Natural killer cell (primary cell): ENCODE results near the gene TMEM14C. TPM values are rescaled to one million over a fixed set of nuclear protein-coding genes. Genes with fewer than 3 reads are reported as not detected.

Experiments
- ATAC-seq, 3 donors: fragments of 150-1000 bp in 2 of 3; fragments of 200-7000 bp in 1 of 3; cut with Tn5 transposase; 1 replicate in 1 of 3; 2 replicates in 2 of 3; pipeline ENCODE4 v1.10.0; 2021; ENCODE audit warnings: mild to moderate bottlenecking in 2 of 3, moderate library complexity in 2 of 3
- DNase-seq, 2 donors: peaks; one replicate each; pipeline versions ENCODE4 v3.0.0 to v3.0.0-alpha.2; 2013 to 2021; ENCODE audit warnings: mixed read lengths in 1 of 2
- H3K27ac ChIP-seq: one replicate; pipeline ENCODE4 v1.5.1; 2013; ENCODE audit warnings: mild to moderate bottlenecking, low read length
- H3K27me3 ChIP-seq: one replicate; pipeline ENCODE4 v1.6.1; 2013; ENCODE audit warnings: low read length; ENCODE audit not compliant: control insufficient read depth, insufficient read depth
- H3K36me3 ChIP-seq: one replicate; pipeline ENCODE4 v1.6.1; 2013; ENCODE audit warnings: low read length; ENCODE audit not compliant: control insufficient read depth, insufficient read depth
- H3K4me1 ChIP-seq: one replicate; pipeline ENCODE4 v1.6.1; 2013; ENCODE audit warnings: low read length; ENCODE audit not compliant: control insufficient read depth, insufficient read depth
- H3K4me3 ChIP-seq: one replicate; pipeline ENCODE4 v1.5.1; 2013; ENCODE audit warnings: low read length
- H3K9me3 ChIP-seq: one replicate; pipeline ENCODE4 v1.6.1; 2013; ENCODE audit warnings: low read length; ENCODE audit not compliant: control insufficient read depth, insufficient read depth
- H3K27ac Mint-ChIP-seq, 2 donors: one replicate each; pipeline ENCODE4 v1.8.0; 2022; ENCODE audit warnings: mild to moderate bottlenecking in 2 of 2, mixed read lengths in 2 of 2, moderate library complexity in 1 of 2
- H3K27me3 Mint-ChIP-seq, 2 donors: one replicate each; pipeline ENCODE4 v1.8.0; 2022; ENCODE audit warnings: low read depth in 2 of 2, mixed read lengths in 2 of 2
- H3K36me3 Mint-ChIP-seq: one replicate; pipeline ENCODE4 v1.8.0; 2022; ENCODE audit warnings: mixed read lengths
- H3K4me1 Mint-ChIP-seq, 2 donors: one replicate each; pipeline ENCODE4 v1.8.0; 2022; ENCODE audit warnings: mixed read lengths in 2 of 2
- H3K4me3 Mint-ChIP-seq: one replicate; pipeline ENCODE4 v1.8.0; 2022; ENCODE audit warnings: mild to moderate bottlenecking, moderate library complexity, mixed read lengths
- H3K9me3 Mint-ChIP-seq, 2 donors: one replicate each; pipeline ENCODE4 v1.8.0; 2022; ENCODE audit warnings: mixed read lengths in 2 of 2
- CTCF ChIP-seq: fragments of 200-600 bp; IDR thresholded peaks from one replicate; pipeline ENCODE4 v1.8.0; 2022; ENCODE audit warnings: antibody characterized with exemption
- WGBS: methylation state at CpG from one replicate; pipeline ENCODE4 v1.1.7; 2013; ENCODE audit warnings: missing lambda C conversion rate; ENCODE audit not compliant: insufficient coverage; 5-methylcytosine and 5-hydroxymethylcytosine counted together
- intact Hi-C: fragments of 100-400 bp; cut with micrococcal nuclease; formaldehyde crosslinking; loops from one replicate; pipeline ENCODE4 v1.14.2; 2022
- total RNA-seq, 4 donors: library from RNA; stranded (reverse); fragments of 120-200 nt in 1 of 4; gene quantifications; one replicate each; pipeline versions ENCODE4 v1.2.3 to v1.2.4, GENCODE V29; 2013 to 2022

The TMEM14C gene
- total RNA-seq, 3 donors from 2014 or later (not counting 1 experiment from before 2014, with no cell fraction given) = 2.4 to 15.7 (median 14.3) TPM

GRCh38 chr6:10721850-10722569 is 860 bp upstream of the TMEM14C start:
- Mint-ChIP-seq H3K36me3 (no peaks in the 10 kb centered on the region), H3K27ac (peak overlapping the region in 1 of 2 donors; percentile 89), H3K9me3 (no peaks in the 10 kb centered on the region), H3K4me3 (peak overlapping the region; percentile 61), H3K27me3 (peaks cover 19 to 22% of the 10 kb centered on the region in 2 donors), H3K4me1 (peaks cover 47 to 63% of the 10 kb centered on the region in 2 donors)
- peak in 1 of 2 donors; percentile 10 for DNase-seq
- H3K27ac ChIP-seq = peak overlapping the region; percentile 6
- TF ChIP-seq CTCF = no peak
- WGBS = 91% methylated on average over 11 of the region's 11 CpGs
- H3K27me3 ChIP-seq = peaks cover 10% of the 10 kb centered on the region
- no peaks in the 10 kb centered on the region for H3K9me3 ChIP-seq
- no peaks in the 10 kb centered on the region for H3K36me3 ChIP-seq
- peaks cover 52% of the 10 kb centered on the region for H3K4me1 ChIP-seq
- ATAC-seq = no peak
- H3K4me3 ChIP-seq = peak overlapping the region; percentile 46
- intact Hi-C loops = loop anchor here (2.0 kb wide), 1 partner anchor 27 kb away; the partner anchor contains the start of genes C6orf52 and PAK1IP1

DNA sequence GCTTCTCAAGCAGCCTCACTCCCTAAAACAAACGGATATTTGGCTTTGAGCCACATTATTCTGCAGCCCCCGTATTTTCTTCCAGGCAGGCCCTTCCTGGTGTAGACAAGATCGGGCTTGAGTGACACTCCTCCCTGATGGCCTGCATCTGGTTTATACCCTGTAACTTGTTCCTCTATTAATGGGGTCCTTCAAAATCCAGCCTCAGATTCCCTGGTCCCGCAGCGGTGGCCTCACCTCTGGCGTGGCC is 375 bp upstream of the TMEM14C start:
- H3K27me3 Mint-ChIP-seq = peaks cover 18 to 19% of the 10 kb centered on the region in 2 donors
- TF ChIP-seq CTCF = no peak
- DNase-seq = no peak

GRCh38 chr6:10723567-10723881 is 654 bp downstream of the TMEM14C start:
- ATAC-seq = no peak
- H3K9me3 Mint-ChIP-seq = no peaks in the 10 kb centered on the region
- Histone ChIP-seq H3K4me1 (peaks cover 57% of the 10 kb centered on the region), H3K27ac (peak overlapping the region; percentile 32), H3K4me3 (peak overlapping the region; percentile 46), H3K9me3 (no peaks in the 10 kb centered on the region), H3K27me3 (peaks cover 10% of the 10 kb centered on the region), H3K36me3 (no peaks in the 10 kb centered on the region)
- no peak for TF ChIP-seq CTCF
- 71% methylated on average over 6 of the region's 7 CpGs for WGBS
- peaks cover 24 to 25% of the 10 kb centered on the region in 2 donors for H3K27me3 Mint-ChIP-seq
- H3K4me1 Mint-ChIP-seq = peaks cover 58 to 76% of the 10 kb centered on the region in 2 donors
- H3K27ac Mint-ChIP-seq = peak overlapping the region; percentile 61 to 89
- DNase-seq = no peak
- intact Hi-C loops = no loop called here
- H3K4me3 Mint-ChIP-seq = peak overlapping the region; percentile 90
- H3K36me3 Mint-ChIP-seq = no peaks in the 10 kb centered on the region

More for the DNA sequence above, 375 bp upstream of the TMEM14C start:
- ATAC-seq = no peak
- 6% methylated on average over 6 of the region's 6 CpGs for WGBS
- Histone ChIP-seq H3K4me3 (peak overlapping the region; percentile 46), H3K4me1 (peaks cover 57% of the 10 kb centered on the region), H3K27me3 (peaks cover 10% of the 10 kb centered on the region), H3K9me3 (no peaks in the 10 kb centered on the region), H3K27ac (peak overlapping the region; percentile 6), H3K36me3 (no peaks in the 10 kb centered on the region)
- intact Hi-C loops = no loop called here
- Mint-ChIP-seq H3K36me3 (no peaks in the 10 kb centered on the region), H3K4me3 (peak overlapping the region; percentile 61), H3K27ac (peak overlapping the region in 1 of 2 donors; percentile 89), H3K4me1 (peaks cover 51 to 67% of the 10 kb centered on the region in 2 donors), H3K9me3 (no peaks in the 10 kb centered on the region)

DNA sequence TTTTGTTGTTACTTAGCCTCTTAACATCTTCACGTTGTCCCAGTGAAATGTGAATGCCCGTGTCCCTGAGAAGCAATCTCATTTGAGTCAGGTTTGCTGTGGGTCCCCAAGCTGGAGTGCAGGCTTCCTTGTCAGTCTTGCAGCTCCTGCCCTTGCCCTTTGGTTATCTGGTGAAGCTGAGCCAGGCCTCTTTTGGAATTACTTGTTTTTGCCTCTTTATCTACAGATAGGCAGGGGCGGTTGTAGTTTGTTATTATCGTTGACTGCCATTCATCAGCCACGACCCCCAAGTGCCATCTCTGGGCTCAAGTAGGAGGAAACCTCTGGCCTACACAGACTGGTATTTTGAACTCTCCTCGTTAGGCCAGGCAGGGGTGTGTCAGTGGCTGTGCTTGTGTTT is 2.2 kb downstream of the TMEM14C start:
- intact Hi-C loops = no loop called here
- Mint-ChIP-seq H3K27me3 (peaks cover 25 to 27% of the 10 kb centered on the region in 2 donors), H3K9me3 (no peaks in the 10 kb centered on the region), H3K4me1 (peaks cover 46 to 66% of the 10 kb centered on the region in 2 donors), H3K4me3 (no peak overlapping the region), H3K27ac (no peak overlapping the region), H3K36me3 (no peaks in the 10 kb centered on the region)
- Histone ChIP-seq H3K27me3 (peaks cover 10% of the 10 kb centered on the region), H3K27ac (no peak overlapping the region), H3K36me3 (no peaks in the 10 kb centered on the region), H3K4me1 (peaks cover 44% of the 10 kb centered on the region), H3K9me3 (no peaks in the 10 kb centered on the region), H3K4me3 (no peak overlapping the region)
- TF ChIP-seq CTCF = no peak
- 94% methylated on average over 6 of the region's 6 CpGs for WGBS
- DNase-seq = no peak
- no peak for ATAC-seq
